HG02973 (cell line): ENCODE data around the gene ITPRIP.

Source experiments
- ATAC-seq: cut with Tn5 transposase; IDR thresholded peaks from one replicate; pipeline ENCODE4 v1.9.1; 2021; ENCODE audit warnings: moderate library complexity; ENCODE audit not compliant: unreplicated experiment

Gene ITPRIP

DNA sequence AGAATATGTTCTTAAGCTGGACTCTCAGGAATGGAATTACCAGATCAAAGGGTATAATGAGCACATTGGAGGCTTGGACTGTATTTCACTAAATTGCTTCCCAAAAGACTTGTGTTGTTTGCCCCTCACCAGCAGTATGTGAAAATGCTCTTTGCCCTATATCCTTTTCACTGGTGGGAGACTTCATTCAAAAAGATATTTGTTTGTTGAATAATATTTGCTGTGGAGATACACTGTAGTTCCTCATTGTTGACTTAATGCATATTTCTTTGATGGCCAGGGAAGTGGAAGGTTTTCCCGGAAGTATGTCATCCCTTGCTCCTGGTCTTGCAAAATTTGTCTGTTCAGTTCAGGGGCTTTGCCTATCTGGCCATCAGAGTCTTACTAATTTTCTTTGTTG is 49.9 kb downstream of the ITPRIP start:
- ATAC-seq: no peak

DNA sequence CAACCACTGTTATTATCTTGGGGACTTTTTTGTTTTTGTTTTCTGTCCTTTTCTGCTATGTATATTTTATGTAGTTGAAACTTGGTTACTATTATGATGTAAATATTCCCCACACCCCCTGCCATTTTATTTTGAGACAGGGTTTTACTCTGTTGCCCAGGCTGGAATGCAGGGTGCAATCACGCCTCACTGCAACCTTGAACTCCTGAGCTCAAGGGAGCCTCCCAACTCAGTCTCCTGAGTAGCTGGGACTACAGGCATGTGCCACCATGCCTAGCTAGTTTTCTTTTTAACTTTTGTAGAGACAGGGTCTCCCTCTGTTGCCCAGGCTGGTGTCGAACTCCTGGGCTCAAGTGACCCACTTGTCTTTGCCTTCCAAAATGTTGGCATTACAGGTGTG is 51.3 kb downstream of the ITPRIP start:
- no peak for ATAC-seq

DNA sequence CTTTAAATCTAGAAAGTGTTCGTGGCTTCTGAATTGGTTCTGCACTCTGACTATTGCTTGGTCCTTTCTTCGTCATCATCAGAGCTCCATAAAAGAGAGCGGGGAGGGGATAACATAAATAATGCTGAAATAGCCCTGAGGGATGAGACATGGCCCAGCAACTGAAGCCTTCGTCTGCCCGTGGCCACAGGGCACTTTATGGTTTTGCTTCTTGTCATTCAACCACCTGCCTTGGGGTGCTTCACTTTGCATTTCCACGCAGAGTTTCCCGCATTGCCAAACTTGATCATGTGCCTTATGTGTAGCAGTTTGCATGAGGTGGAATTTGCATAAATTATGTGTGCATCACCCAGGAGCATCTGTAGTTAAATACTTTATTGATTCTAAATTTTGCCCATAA is 53.4 kb downstream of the ITPRIP start:
- ATAC-seq: no peak

DNA sequence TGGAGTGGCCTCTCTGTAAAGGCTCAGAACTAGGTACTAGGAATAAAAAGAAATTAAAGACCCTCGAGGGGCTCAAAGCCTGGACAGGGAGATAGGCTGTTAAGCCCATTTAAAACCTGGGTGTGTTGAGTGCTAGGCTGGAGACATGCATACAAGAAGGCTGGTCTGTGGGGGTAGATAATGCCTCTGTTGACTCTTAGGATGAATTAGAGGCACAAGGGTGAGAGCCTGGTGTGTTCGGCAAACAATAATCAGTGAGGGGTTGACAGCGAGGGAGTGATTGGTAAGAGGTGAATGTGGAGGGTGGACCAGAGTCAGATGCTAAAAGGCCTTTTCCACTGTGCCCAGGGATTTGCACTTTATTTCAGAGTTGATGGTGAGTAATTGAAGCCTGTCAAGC is 56.6 kb downstream of the ITPRIP start:
- no peak for ATAC-seq

DNA sequence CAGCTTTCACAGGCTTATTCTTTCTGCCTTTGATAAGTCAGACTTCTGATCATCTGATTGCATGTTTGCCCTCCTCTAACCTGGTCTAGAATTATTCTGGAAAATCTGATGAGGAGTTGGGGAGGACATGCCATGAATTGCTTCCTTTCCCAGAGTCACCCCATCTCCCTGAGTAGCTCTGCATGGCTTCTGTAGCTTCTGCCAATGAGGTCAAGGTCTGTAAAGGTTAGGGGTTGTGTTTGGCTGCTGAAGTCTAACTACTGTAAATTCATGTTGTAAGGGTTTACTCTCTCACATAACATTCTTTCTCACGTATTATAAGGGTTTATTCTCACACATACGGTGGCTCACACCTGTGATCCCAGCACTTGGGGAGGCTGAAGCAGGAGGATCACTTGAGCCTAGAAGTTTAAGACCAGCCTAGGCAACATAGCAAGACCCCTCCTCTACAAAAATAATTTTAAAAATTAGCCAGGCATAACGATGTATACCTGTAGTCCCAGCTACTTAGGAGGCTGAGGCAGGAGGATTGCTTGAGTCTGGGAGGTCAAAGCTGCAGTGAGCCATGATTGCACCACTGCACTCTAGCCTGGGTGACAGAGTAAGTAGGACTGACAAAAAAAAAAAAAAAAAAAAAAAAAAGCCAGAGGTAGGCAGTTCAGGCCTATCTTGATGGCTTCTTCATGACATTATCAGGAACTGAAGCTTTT is 58.6 kb downstream of the ITPRIP start:
- no peak for ATAC-seq

- ATAC-seq: no peak
Measured at GRCh38 chr10:104277785-104278184, 60.5 kb downstream of the ITPRIP start.

DNA sequence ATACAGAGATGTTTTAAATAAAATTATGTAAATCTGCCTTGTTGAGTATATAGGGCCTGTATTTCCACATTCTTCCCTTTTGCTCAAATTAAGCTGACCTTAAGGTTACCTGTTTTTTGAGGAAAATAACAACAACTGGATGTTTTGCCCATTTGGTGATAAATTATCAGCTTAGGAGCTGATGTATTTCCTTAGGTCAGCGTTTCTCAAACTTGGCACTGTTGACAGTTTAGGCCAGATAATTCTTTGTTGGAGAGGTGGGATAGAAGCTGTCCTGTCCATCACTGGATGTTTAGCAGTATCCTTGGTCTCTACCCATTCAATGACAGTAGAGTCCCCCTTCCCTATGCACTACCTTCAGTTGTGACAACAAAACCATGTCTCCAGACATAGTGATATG is 62.1 kb downstream of the ITPRIP start:
- ATAC-seq: no peak

GRCh38 chr10:104274762-104275721 is 63.2 kb downstream of the ITPRIP start:
- ATAC-seq: peak; percentile 90

DNA sequence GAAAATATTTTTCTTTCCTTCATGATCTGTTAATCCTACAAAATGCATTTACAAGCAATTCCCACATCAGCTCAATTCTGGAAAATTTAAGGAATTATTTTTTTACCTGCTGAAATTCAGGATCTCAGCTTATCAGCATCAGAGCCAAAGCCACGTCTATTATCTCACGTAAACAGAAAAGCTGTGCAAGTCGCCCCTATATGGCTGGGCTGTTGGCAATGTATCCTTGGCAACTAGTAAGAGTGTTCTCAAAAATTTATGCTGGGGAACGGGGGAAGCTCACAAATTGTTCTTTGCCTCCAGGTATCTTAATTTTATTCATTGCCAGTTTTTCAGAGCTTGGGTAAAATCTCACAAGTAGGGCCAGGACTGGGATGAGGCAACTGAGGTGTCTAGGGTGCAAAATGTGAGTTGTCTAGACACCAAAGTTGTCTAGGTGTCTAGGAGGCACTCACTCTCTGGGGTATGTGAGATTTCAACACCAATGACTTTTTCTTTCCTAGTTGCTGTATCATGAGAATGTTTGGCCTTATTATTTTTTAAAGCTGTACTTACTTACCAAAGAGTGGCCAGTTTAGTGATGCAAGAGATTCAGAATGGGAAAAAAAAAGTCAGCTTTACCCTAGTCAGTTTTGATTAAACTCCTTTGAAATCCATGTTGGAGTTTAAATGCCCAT is 64.2 kb downstream of the ITPRIP start:
- no peak for ATAC-seq

- no peak for ATAC-seq
Measured at GRCh38 chr10:104273286-104273685, 65.0 kb downstream of the ITPRIP start.

DNA sequence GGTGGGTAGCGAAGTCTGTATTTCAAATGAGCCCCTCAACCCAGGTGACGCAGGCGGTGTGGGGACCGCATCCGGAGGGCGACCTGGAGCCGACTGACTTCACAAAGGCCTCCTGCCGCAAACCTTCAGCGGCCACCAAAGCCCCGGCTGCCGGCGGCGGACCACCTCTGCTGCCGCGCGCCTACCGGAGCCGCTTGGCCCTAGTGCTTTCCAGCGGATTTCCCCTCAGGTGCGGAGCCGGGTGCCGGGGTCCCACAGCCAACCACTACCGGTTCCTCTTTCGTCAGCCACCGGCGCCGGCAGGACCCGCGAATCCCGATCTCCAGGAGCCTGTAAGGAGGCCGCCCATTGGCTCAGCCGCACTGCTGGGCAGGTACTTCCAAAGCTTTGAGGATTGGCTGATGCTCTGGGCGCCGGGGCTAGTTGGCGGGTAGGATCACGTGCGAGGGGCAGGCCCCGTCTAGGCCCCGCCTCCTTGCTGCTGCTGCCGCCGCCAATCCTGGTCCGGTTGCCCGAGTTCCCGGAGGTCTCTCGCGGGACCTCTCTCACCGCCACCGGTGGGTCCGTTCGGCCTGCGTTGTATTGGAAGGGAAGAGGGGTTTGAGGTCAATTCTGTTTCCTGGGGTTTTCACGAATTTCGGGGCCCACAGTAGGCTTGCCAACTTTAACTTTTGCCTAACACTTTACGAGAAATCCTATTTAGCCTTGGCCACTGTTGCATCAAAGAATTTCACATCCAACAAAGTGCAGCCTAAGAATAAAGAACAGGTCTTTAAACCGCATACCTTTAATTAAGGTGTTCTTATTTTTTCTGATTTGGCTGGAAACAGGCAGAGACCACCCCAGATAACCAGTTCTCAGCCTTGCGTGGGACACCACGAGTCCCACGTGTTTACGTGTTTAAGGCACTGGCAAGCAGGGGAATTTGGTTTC is 69.3 kb downstream of the ITPRIP start, which contains the start of gene GSTO2:
TSS of gene GSTO2 (plus strand) at position 472 of the 933 bp plus-strand sequence. CDS start 5,732 bp downstream, outside the sequence.
- peak; percentile 98 for ATAC-seq

- ATAC-seq: no peak
Measured at GRCh38 chr10:104268405-104268712, 69.9 kb downstream of the ITPRIP start.

DNA sequence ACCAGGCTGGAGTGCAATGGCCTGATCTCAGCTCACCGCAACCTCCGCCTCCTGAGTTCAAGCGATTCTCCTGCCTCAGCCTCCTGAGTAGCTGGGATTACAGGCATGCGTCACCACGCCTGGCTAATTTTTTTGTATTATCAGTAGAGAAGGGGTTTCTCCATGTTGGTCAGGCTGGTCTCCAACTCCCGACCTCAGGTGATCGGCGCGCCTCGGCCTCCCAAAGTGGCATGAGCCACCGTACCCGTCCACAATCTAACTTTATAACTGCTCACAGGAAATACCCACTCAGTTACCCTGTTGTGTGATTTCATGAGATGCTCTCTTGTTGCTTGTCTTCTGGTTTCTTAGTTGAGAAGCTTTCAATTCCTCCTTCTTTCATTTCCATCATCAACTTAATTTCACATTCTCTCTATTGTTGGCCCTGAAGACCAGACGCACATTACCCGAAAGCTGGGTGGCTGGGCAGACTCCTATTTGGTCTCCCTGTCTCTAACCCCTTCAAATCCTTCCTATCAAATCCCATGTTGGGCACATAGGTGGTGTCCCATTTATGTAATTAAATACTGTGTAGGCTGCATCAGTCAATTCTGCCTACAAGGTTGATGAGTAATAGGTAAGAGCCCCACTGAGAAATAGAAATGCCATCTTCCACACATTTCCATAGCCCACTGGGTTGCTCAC is 70.4 kb downstream of the ITPRIP start:
- ATAC-seq: no peak

GRCh38 chr10:104264783-104265182 is 73.5 kb downstream of the ITPRIP start:
- ATAC-seq: no peak

- ATAC-seq: no peak
Measured at GRCh38 chr10:104262055-104262454, 76.2 kb downstream of the ITPRIP start.

DNA sequence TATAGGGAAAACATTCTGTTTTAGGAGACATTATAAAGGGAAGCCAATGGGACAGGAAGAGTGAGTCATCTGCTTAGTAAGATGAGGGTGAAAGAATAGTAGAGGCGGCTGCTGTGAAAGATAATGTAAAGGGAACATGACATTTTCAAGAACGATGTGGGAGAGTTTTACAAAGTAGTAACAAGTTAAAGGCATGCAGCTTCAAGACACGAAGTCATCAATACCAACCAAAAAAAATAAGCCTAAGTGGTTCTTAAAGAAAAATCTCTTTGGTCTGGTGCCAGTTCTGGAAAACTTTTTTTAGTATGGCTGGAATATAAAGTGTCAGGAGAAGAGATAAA is 77.5 kb downstream of the ITPRIP start:
- no peak for ATAC-seq

DNA sequence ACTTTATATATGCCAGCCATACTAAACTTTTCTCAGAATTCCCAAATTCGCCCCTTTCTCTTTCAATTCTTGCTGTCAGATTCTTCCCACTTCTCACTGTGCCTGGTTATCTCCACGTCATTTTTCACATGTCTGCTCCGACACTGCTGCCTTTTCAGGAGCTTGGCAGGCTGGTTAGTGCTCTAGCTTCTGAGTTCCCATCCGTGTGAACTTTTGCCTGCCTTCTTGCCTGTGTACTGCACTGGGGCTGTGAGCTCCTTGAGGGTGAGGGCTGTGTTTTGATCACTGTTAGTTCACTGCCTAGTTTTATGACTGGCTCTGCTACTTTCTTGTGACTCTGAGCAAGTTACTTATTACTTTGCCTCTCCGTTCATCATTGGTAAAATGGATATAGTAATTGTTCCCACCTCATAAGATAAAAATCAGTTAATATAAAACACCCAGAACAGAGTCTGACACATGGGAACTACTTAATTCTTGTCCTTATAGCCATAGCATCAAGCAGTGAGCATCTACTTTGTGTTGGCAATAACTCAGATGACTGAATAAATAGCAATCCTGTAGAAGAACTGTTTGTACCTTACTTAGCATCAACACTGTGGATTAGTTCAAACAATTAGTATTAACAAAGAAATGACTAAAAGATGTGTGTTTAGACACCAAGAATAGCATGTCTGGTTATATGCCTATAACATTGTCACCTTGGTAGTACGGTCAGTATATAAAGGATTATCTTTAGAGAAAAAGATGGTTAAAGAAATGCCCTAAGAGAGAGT is 78.1 kb downstream of the ITPRIP start:
- no peak for ATAC-seq
